SU-DHL-6 (cell line): ENCODE measurements around the gene DLX1.

Experiments
- EZH2phosphoT487 ChIP-seq: fragments of 200-600 bp; sonication (generic), shearing (Covaris generic); conservative IDR thresholded peaks from 2 replicates; pipeline ENCODE4 v1.6.1; 2018; ENCODE audit warnings: mild to moderate bottlenecking, antibody characterized with exemption, low read length, moderate library complexity, mixed read lengths
- TF ChIP-seq, protein P1 (sequence below): fragments of 200-600 bp; sonication (generic); IDR thresholded peaks from one replicate; pipeline ENCODE4 v1.5.1; 2017; ENCODE audit warnings: antibody characterized with exemption, mild to moderate bottlenecking, low read length, moderate library complexity; ENCODE audit not compliant: insufficient read depth, poor library complexity, severe bottlenecking

DNA sequence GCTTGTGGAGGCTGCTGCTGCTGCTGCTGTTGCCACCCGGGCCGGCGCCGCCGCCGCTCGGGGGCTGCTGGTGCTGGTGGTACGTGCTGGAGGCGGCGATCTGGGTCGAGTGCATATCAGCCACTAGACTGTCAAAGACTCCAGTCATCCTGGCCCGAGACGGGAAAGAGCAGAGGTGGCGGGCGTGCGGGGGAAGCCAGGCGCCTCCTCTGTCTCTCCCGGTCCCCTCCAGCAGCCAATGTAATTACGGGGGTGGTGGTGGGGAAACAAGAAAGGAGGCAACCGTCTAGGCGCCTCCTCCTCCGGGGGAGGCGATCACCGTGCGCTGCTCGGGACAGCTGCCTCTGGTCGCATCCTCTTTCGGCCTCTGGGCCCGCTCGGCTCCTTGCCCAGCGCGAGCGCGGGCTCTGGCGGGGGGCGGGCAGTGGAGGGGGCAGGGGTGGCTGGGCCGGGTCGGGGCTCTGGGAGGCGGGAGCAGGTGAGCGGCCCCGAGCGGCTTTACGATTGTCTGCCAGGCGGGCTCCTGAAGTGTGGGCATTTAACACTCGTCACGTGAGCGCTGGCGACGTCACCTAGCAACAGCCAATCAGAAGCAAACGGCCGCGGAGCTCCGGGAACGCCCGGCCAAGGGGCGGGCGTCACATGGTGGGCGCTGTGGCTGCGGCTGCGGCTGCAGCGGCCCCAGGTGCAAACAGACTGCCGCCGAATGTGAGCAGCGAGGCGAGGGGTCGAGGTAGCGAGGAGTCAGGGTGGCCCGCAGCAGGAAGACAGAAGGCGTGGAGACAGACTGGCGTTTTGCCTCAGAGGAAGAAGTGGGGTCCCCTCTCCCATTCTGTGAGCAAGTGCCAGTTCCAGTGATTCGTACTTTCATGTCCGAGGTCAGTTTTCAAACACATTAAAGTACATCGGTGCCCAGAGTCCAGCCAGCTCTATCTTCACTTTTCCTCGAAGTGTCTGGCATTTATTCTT is 17.4 kb downstream of the DLX1 start, which contains the start of gene DLX2:
- no peak for TF ChIP-seq EZH2phosphoT487
- TF ChIP-seq, protein P1, sequence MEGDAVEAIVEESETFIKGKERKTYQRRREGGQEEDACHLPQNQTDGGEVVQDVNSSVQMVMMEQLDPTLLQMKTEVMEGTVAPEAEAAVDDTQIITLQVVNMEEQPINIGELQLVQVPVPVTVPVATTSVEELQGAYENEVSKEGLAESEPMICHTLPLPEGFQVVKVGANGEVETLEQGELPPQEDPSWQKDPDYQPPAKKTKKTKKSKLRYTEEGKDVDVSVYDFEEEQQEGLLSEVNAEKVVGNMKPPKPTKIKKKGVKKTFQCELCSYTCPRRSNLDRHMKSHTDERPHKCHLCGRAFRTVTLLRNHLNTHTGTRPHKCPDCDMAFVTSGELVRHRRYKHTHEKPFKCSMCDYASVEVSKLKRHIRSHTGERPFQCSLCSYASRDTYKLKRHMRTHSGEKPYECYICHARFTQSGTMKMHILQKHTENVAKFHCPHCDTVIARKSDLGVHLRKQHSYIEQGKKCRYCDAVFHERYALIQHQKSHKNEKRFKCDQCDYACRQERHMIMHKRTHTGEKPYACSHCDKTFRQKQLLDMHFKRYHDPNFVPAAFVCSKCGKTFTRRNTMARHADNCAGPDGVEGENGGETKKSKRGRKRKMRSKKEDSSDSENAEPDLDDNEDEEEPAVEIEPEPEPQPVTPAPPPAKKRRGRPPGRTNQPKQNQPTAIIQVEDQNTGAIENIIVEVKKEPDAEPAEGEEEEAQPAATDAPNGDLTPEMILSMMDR = no peak
